Subcutaneous adipose tissue (tissue), 4 donors: ENCODE data around the gene GRIN2A. TPM values are rescaled to one million over a fixed set of nuclear protein-coding genes. Genes with fewer than 3 reads are reported as not detected.

ENCODE experiments used
- total RNA-seq, 4 donors: library from RNA; depleted of rRNA; stranded (reverse); fragments of >200 nt; gene quantifications; one replicate each; pipeline ENCODE4 v1.1.0, GENCODE V29; 2016
- TF ChIP-seq, protein P1 (sequence below): fragments of 450-650 bp; IDR thresholded peaks from one replicate; pipeline ENCODE4 v1.5.1; 2016; ENCODE audit warnings: low read depth, mild to moderate bottlenecking, control low read depth, antibody characterized with exemption, moderate library complexity

The GRIN2A gene
- total RNA-seq = under 1 TPM in 3 of 4 donors, not detected in 1; under 0.01 to 0.19 (median 0.17) TPM

DNA sequence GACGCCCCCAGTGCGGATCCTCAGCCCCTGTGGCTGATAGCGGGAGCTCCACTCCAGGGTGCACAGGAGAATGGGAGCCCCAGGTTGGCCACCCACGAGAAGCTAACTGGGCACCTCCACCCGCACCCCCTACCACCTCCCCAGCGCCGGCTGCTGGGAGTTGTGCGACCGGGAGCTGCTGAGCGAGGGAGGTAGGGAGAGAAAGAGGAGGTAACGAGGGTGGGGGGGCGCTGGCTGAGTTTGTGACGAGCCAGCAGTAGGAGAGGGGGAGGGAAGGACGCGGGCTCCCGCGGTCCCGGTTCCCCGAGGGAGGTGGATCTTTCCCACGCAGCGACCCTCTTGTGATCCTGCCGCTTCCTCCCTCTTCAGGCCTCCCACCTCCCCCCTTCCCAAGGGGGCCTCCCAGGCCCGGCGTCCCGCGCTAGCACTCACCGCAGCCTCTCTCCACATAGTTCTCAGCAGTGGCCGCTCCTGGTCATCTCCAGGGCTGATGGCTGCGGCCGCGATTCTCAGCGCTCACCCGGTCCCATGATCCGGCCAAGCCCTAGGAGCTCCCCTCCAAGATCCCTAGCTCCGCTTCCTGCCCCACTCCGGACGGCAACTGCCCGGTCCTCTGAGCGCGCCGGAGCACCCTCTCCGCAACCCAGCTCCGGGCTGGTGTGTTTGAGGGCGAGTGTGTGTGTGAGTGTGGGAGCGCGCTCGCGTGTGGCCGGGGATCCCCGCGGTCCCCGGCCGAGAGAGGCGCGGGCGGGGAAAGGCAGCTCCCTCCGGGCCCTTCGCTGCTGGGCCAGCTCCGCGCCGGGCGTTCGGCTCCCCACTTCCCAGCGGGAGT lies at the start of gene GRIN2A:
TSS of gene GRIN2A (minus strand) at position 207 of the 832 bp plus-strand sequence. CDS start 2,017 bp downstream, outside the sequence.
- TF ChIP-seq, protein P1, sequence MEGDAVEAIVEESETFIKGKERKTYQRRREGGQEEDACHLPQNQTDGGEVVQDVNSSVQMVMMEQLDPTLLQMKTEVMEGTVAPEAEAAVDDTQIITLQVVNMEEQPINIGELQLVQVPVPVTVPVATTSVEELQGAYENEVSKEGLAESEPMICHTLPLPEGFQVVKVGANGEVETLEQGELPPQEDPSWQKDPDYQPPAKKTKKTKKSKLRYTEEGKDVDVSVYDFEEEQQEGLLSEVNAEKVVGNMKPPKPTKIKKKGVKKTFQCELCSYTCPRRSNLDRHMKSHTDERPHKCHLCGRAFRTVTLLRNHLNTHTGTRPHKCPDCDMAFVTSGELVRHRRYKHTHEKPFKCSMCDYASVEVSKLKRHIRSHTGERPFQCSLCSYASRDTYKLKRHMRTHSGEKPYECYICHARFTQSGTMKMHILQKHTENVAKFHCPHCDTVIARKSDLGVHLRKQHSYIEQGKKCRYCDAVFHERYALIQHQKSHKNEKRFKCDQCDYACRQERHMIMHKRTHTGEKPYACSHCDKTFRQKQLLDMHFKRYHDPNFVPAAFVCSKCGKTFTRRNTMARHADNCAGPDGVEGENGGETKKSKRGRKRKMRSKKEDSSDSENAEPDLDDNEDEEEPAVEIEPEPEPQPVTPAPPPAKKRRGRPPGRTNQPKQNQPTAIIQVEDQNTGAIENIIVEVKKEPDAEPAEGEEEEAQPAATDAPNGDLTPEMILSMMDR = no peak

DNA sequence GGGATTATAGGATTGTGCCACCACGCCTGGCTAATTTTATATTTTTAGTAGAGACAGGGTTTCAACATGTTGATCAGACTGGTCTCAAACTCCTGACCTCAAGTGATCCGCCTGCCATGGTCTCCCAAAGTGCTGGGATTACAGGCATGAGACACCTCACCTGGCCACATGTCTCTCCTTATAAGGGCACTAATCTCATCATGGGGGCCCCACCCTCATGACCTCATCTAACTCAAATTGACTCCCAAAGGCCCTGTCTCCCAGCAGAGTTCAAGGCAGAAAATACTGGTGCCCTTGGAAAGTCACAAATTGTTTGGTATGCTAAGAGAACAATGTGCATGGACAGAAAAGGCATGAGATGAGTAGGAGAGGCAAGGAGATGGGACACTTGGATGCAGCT lies 49.3 kb upstream of the GRIN2A start:
- TF ChIP-seq, protein P1 = no peak

DNA sequence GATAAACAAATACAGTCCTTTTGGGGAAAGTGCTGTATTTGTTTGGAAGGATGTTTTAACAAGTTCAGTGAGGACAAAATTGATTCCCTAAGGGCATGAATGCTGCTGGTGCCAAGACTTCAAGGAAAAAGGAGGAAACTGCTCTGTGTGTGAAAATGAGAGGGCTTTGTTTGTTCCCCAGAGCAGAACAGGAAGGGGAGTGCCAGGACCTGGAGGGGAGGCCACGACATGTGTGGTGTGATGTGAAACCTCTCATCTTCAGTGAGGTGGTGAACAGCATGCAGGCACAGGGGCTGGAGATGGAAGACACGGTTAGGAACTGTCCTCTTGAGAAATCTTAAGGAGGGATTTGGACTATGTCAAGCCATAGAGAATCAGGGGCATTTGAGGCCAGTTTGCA lies 46.6 kb upstream of the GRIN2A start:
- TF ChIP-seq, protein P1 = no peak

DNA sequence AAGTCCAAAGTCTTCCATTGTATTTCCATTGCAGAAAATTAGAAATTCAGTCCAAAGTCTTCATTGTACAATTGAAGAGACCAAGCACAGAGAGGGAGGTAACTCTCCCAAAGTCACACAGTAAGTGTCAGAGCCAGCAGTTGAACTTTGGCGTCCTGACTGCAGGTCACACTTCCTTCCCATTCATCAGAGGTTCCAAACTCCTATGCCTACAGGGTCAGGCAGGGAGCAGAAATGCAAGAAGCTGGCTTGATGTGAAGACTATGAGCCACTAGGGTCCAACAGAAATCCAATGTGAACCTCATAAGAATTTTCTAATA lies 44.7 kb upstream of the GRIN2A start:
- TF ChIP-seq, protein P1 = no peak

DNA sequence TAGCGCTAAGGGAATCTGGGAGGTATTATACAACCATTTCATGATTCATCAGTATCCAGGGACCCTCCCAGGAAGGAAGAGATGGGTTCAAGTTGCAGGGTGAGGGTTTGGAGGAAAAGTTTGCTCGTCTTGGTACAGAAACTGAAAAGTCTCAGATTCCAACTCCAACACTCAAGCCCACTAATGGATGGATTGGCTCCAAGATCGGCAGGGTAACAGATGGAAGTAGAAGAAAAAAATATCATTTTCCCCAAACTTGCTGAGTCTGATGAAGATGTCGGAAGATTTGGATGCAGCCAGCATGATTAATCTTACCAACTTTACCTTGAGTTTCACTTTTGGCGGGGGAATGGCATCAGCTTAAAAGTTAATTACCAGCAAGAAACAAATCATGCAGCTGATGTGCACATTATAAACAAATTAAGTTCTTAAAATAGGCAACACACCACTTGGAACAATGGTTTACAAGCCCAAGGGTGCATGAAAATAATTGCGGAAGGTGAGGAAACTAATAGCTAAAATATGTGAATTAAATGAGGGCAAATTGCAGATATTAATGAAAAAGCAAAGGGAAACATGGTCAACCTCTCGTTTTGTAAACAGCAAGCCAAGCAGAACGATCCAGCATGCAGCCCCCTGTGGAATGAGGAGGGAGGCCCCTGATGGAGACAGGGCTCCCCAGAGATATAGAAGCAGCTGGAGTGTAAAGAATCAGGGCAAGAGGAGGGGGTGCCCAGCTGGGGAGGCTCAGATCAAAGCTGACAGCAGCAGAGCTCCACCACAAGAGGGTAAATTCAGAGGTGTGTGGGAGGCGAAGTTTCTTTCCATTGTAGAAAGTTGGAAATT lies 44.1 kb upstream of the GRIN2A start:
- TF ChIP-seq, protein P1 = no peak

DNA sequence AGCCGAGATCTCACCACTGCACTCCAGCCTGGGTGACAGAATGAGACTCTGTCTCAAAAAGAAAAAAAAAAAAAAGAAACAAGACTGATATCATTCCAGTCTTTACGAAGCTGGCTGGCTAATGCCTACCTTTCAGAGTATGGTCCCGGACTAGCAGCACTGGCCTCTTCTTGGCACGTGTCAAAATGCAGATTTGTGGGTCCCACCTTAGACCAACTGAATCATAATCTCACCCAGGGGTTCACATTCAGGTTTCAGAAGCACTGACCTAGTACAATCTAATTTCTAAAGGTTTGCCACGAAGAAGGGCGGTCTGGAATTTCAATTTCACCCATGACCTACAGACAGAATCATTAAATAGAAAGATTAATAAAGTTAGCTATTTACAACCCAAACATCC lies 43.4 kb upstream of the GRIN2A start:
- TF ChIP-seq, protein P1 = no peak

DNA sequence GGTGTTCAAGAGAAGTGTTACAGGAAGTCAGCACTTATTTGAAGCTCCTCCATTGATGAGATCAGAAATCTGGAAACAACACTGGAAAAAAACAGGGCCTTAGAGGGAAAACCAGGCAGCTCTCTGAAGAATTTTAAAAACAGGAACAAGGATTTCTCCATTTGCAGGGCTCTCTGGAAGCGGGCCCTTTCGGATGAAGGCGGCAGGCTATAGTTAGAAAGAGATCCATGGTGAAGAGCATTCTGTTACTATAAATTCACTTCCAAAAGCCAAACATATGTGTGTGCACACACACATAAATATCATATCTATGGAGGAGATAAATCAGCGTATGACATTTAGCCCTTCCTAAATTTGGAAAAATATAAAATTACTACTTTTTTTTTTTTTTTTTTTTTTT lies 42.6 kb upstream of the GRIN2A start:
- TF ChIP-seq, protein P1 = no peak
